Putamen (tissue), 1 donor: ENCODE results near the gene HMCN2.

ENCODE experiments used
- DNase-seq: peaks from one replicate; pipeline ENCODE4 v3.0.0-alpha.2; 2016; ENCODE audit warnings: low spot score

Gene HMCN2

GRCh38 chr9:130265431-130266235 is at the start of gene HMCN2:
TSS of gene HMCN2 (plus strand) at chr9:130265760. CDS start at chr9:130265879, 119 bp downstream.
- no peak for DNase-seq

- DNase-seq, result no peak
Measured at GRCh38 chr9:130217838-130218237, 47.7 kb upstream of the HMCN2 start.

GRCh38 chr9:130219661-130220096 is 45.9 kb upstream of the HMCN2 start:
- DNase-seq, result no peak

- DNase-seq, result no peak
Measured at GRCh38 chr9:130220352-130220751, 45.2 kb upstream of the HMCN2 start.

- no peak for DNase-seq
Measured at GRCh38 chr9:130222833-130223232, 42.7 kb upstream of the HMCN2 start.

GRCh38 chr9:130225071-130225470 is 40.5 kb upstream of the HMCN2 start:
- no peak for DNase-seq

GRCh38 chr9:130225586-130225985 is 40.0 kb upstream of the HMCN2 start:
- DNase-seq, result no peak

GRCh38 chr9:130226112-130226511 is 39.4 kb upstream of the HMCN2 start:
- DNase-seq, result no peak

GRCh38 chr9:130227833-130228232 is 37.7 kb upstream of the HMCN2 start:
- no peak for DNase-seq

- DNase-seq, result no peak
Measured at GRCh38 chr9:130229759-130230158, 35.8 kb upstream of the HMCN2 start.

- no peak for DNase-seq
Measured at GRCh38 chr9:130230631-130231030, 34.9 kb upstream of the HMCN2 start.

GRCh38 chr9:130232899-130233586 is 32.5 kb upstream of the HMCN2 start:
- no peak for DNase-seq

GRCh38 chr9:130233587-130233945 is 32.0 kb upstream of the HMCN2 start:
- DNase-seq, result no peak

GRCh38 chr9:130234340-130235260 is 31.0 kb upstream of the HMCN2 start:
- DNase-seq, result no peak

GRCh38 chr9:130235558-130236435 is 29.8 kb upstream of the HMCN2 start:
- DNase-seq, result peak; percentile 36

- no peak for DNase-seq
Measured at GRCh38 chr9:130236436-130236985, 29.0 kb upstream of the HMCN2 start.

GRCh38 chr9:130237076-130237475 is 28.5 kb upstream of the HMCN2 start:
- DNase-seq, result no peak

GRCh38 chr9:130237763-130238524 is 27.6 kb upstream of the HMCN2 start:
- no peak for DNase-seq

- no peak for DNase-seq
Measured at GRCh38 chr9:130239363-130239695, 26.2 kb upstream of the HMCN2 start.

- no peak for DNase-seq
Measured at GRCh38 chr9:130239741-130240241, 25.8 kb upstream of the HMCN2 start.
